Osteoblast (primary cell): ENCODE results near the gene PIK3R5. TPM values are rescaled to one million over a fixed set of nuclear protein-coding genes. Genes with fewer than 3 reads are reported as not detected.

Source experiments
- DNase-seq: peaks from one replicate; pipeline ENCODE4 v3.0.0; 2011; ENCODE audit warnings: low spot score, mixed read lengths; ENCODE audit not compliant: insufficient read length; ENCODE audit errors: missing footprints
- H2AFZ ChIP-seq: 2 replicates; pipeline ENCODE4 v1.6.0; 2011; ENCODE audit warnings: mild to moderate bottlenecking, low read length
- H3K27ac ChIP-seq: 2 replicates; pipeline ENCODE4 v1.5.1; 2011; ENCODE audit warnings: mild to moderate bottlenecking, low read depth, low read length, moderate library complexity
- H3K27me3 ChIP-seq: 2 replicates; pipeline ENCODE4 v1.6.0; 2012; ENCODE audit warnings: mild to moderate bottlenecking, control low read depth, inconsistent platforms, low read length, moderate library complexity; ENCODE audit not compliant: insufficient read depth
- H3K36me3 ChIP-seq: 2 replicates; pipeline ENCODE4 v1.5.1; 2011; ENCODE audit warnings: mild to moderate bottlenecking, low read length, control low read depth, moderate library complexity; ENCODE audit not compliant: insufficient read depth
- H3K4me1 ChIP-seq: 2 replicates; pipeline ENCODE4 v1.5.1; 2011; ENCODE audit warnings: mild to moderate bottlenecking, low read length, control low read depth, moderate library complexity; ENCODE audit not compliant: insufficient read depth
- H3K4me2 ChIP-seq: 2 replicates; pipeline ENCODE4 v1.6.0; 2011; ENCODE audit warnings: mild to moderate bottlenecking, low read length; ENCODE audit not compliant: insufficient read depth
- H3K4me3 ChIP-seq: fragments of 200-600 bp; sonication (generic); 3 replicates; pipeline ENCODE4 v1.5.1; 2012; ENCODE audit warnings: mild to moderate bottlenecking, low read length, inconsistent platforms; ENCODE audit not compliant: insufficient read depth
- H3K79me2 ChIP-seq: 2 replicates; pipeline ENCODE4 v1.6.0; 2012; ENCODE audit warnings: mild to moderate bottlenecking, low read length, control low read depth, inconsistent platforms; ENCODE audit not compliant: insufficient read depth
- H3K9me3 ChIP-seq: 2 replicates; pipeline ENCODE4 v1.5.1; 2011; ENCODE audit warnings: low read depth, low read length, control low read depth
- H4K20me1 ChIP-seq: 2 replicates; pipeline ENCODE4 v1.6.0; 2012; ENCODE audit warnings: mild to moderate bottlenecking, low read length, control low read depth; ENCODE audit not compliant: insufficient read depth
- CTCF ChIP-seq: IDR thresholded peaks from 2 replicates; pipeline ENCODE4 v1.5.1; 2011; ENCODE audit warnings: mild to moderate bottlenecking, low read depth, low read length, moderate library complexity; ENCODE audit errors: extremely low read depth
- total RNA-seq: library from RNA; depleted of rRNA; stranded (reverse); fragments of >200 nt; gene quantifications from 2 replicates; pipeline ENCODE4 v1.2.3, GENCODE V29; 2012

The PIK3R5 gene
- total RNA-seq, 1 donor: 0.36 TPM

- Histone ChIP-seq H3K4me2 (no peak overlapping the region), H3K36me3 (no peaks in the 10 kb centered on the region), H3K27me3 (peaks cover 35% of the 10 kb centered on the region), H3K9me3 (no peaks in the 10 kb centered on the region), H2AFZ (no peak overlapping the region), H3K79me2 (no peaks in the 10 kb centered on the region), H3K27ac (no peak overlapping the region), H4K20me1 (no peaks in the 10 kb centered on the region), H3K4me1 (no peaks in the 10 kb centered on the region), H3K4me3 (no peak overlapping the region)
- no peak for TF ChIP-seq CTCF
- DNase-seq: no peak
Measured at GRCh38 chr17:9007052-9007714, 41.7 kb upstream of the PIK3R5 start.

- no peak overlapping the region for H2AFZ ChIP-seq
- H3K4me2 ChIP-seq: no peak overlapping the region
- no peaks in the 10 kb centered on the region for H3K79me2 ChIP-seq
- no peaks in the 10 kb centered on the region for H3K9me3 ChIP-seq
- no peak overlapping the region for H3K27ac ChIP-seq
- no peaks in the 10 kb centered on the region for H3K4me1 ChIP-seq
- H4K20me1 ChIP-seq: no peaks in the 10 kb centered on the region
- no peak for TF ChIP-seq CTCF
- no peaks in the 10 kb centered on the region for H3K36me3 ChIP-seq
- DNase-seq: peak; percentile 76
- peaks cover 41% of the 10 kb centered on the region for H3K27me3 ChIP-seq
- H3K4me3 ChIP-seq: no peak overlapping the region
Measured at GRCh38 chr17:9006175-9006767, 40.8 kb upstream of the PIK3R5 start.

- Histone ChIP-seq H3K27me3 (peaks cover 41% of the 10 kb centered on the region), H3K36me3 (no peaks in the 10 kb centered on the region), H4K20me1 (no peaks in the 10 kb centered on the region), H3K4me3 (no peak overlapping the region), H3K4me2 (no peak overlapping the region), H3K4me1 (no peaks in the 10 kb centered on the region), H3K9me3 (no peaks in the 10 kb centered on the region), H3K79me2 (no peaks in the 10 kb centered on the region), H3K27ac (no peak overlapping the region), H2AFZ (no peak overlapping the region)
- no peak for DNase-seq
- TF ChIP-seq CTCF: no peak
Measured at GRCh38 chr17:9004961-9005285, 39.4 kb upstream of the PIK3R5 start.

- Histone ChIP-seq H3K9me3 (no peaks in the 10 kb centered on the region), H4K20me1 (no peaks in the 10 kb centered on the region), H3K36me3 (no peaks in the 10 kb centered on the region), H3K4me2 (no peak overlapping the region), H2AFZ (no peak overlapping the region), H3K27me3 (peaks cover 41% of the 10 kb centered on the region), H3K27ac (no peak overlapping the region), H3K4me1 (no peaks in the 10 kb centered on the region), H3K79me2 (no peaks in the 10 kb centered on the region), H3K4me3 (no peak overlapping the region)
- peak; percentile 84 for DNase-seq
- TF ChIP-seq CTCF: no peak
Measured at GRCh38 chr17:9004132-9004960, 38.8 kb upstream of the PIK3R5 start.
